GM23248 (cell line): Measurements from ENCODE around the gene BPIFB3.

Source experiments
- EZH2 ChIP-seq: fragments of 200-600 bp; sonication (generic); IDR thresholded peaks from 2 replicates; pipeline ENCODE4 v1.6.1; 2018; ENCODE audit warnings: antibody characterized with exemption, mild to moderate bottlenecking; ENCODE audit not compliant: insufficient read depth, poor library complexity, severe bottlenecking
- EZH2phosphoT487 ChIP-seq: fragments of 200-600 bp; sonication (generic); IDR thresholded peaks from 2 replicates; pipeline ENCODE4 v1.6.1; 2018; ENCODE audit warnings: antibody characterized with exemption, moderate library complexity, mild to moderate bottlenecking, low read depth; ENCODE audit not compliant: insufficient read depth

DNA sequence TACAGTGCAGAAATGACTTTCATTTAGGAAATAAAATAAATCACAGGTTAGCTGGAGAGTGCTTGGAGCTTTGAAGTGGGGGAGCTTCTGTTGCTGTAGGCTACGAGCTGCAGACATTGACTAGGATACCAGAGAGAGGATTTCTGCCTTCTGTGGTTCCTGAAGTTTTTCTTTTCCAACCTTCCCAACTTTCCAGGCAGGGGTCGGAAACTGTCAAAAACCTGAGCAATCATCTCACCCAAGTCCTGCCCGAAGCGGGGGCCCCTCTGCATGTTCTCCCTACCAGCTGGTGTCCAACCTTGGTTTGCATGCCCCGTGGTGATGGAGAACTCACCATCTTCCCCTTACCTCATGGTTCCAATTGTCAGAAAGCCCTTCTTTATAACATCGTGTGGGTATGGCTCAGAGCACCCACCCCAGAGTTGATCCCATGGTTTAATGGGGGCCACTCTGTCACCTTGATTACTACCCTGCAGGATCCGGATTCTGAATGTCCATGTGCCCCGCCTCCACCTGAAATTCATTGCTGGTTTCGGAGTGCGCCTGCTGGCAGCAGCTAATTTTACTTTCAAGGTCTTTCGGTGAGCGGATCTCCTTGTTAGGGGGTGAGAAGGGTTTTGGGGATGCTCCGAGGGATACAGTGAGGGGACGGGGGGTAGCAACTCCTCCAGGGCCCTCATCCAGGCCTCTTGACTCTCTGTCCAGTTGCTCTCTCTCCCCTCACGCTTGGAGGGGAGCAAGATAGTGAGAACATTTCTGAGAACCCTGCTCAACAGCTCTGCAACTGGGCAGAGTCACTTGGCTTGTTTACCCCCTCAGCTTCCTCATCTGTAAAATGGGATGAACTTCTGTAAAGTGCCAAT is 41.1 kb upstream of the BPIFB3 start:
- TF ChIP-seq EZH2 (no peak), EZH2phosphoT487 (no peak)
